A549 treated with CpdA at 1 μM for 4 hours (cell line): Measurements from ENCODE around the gene VIT. TPM values are rescaled to one million over a fixed set of nuclear protein-coding genes. Genes with fewer than 3 reads are reported as not detected.

Experiments used
- total RNA-seq: library from RNA; stranded (reverse); fragments of 200-300 nt; extraction: Qiagen RNA extraction; gene quantifications from 5 replicates; pipeline ENCODE4 v1.2.3, GENCODE V29; 2022; ENCODE audit warnings: low read depth

The VIT gene
- not detected in 5 replicates for total RNA-seq

GRCh38 chr2:36696533-36696932, at the start of gene VIT:
Gene VIT (plus strand): TSS chr2:36696707. CDS start chr2:36716371, 19,664 bp downstream.

Other genes with a start within 250 kb of the VIT start
- gene FEZ2, start 98.5 kb upstream of the VIT start, total RNA-seq = 42.6 to 63.7 TPM (median 49.8 TPM) in 5 replicates